ENCODE results near the gene LMO1. TPM values are rescaled to one million over a fixed set of nuclear protein-coding genes. Genes with fewer than 3 reads are reported as not detected.

Gene LMO1
- total and polyA plus RNA-seq, 4 donors = not detected

- H3K4me1 ChIP-seq (ENCODE audit: control insufficient read depth in 4 of 4, insufficient read depth in 4 of 4, low read length in 3 of 4) = no peaks in the 10 kb centered on the region
- no peak overlapping the region for H3K4me3 ChIP-seq (ENCODE audit: low read depth in 1 of 3, low read length in 3 of 3)
- no peaks in the 10 kb centered on the region for H3K36me3 ChIP-seq (ENCODE audit: control insufficient read depth in 4 of 4, insufficient read depth in 3 of 4, low read depth in 1 of 4, low read length in 3 of 4)
- H3K27ac ChIP-seq (ENCODE audit: low read depth in 1 of 2, low read length in 2 of 2) = no peak overlapping the region
- DNase-seq (ENCODE audit: low spot score) = peak; percentile 5
- H3K9me3 ChIP-seq (ENCODE audit: control insufficient read depth in 4 of 4, low read length in 3 of 4) = peaks cover 0 to 5% (median 0%) of the 10 kb centered on the region in 4 donors
- H3K9ac ChIP-seq (ENCODE audit: low read depth in 1 of 2, low read length in 2 of 2) = no peak overlapping the region
- TF ChIP-seq FOXA1 (IDR thresholded peaks at IDR 0.05) (no peak), JUND (IDR thresholded peaks at IDR 0.05) (no peak), EGR1 (IDR thresholded peaks at IDR 0.05; ENCODE audit: low read depth in 2 of 2) (no peak), RXRA (IDR thresholded peaks at IDR 0.05) (no peak), ZBTB33 (IDR thresholded peaks at IDR 0.05) (no peak), RAD21 (IDR thresholded peaks at IDR 0.05) (no peak), CTCF (IDR thresholded peaks at IDR 0.05; ENCODE audit: low read depth, low read length, missing input control) (no peak), GABPA (IDR thresholded peaks at IDR 0.05 in 1 of 2, conservative IDR thresholded peaks at IDR 0.05 in 1 of 2) (no peak), ATF3 (IDR thresholded peaks at IDR 0.05) (no peak), HNF4G (IDR thresholded peaks at IDR 0.05) (no peak), SP1 (IDR thresholded peaks at IDR 0.05) (no peak), NR2F2 (IDR thresholded peaks at IDR 0.05) (no peak), MAX (IDR thresholded peaks at IDR 0.05) (no peak), YY1 (IDR thresholded peaks at IDR 0.05) (no peak), TAF1 (conservative IDR thresholded peaks at IDR 0.05) (no peak), HNF4A (conservative IDR thresholded peaks at IDR 0.05) (no peak), REST (IDR thresholded peaks at IDR 0.05) (no peak), FOXA2 (IDR thresholded peaks at IDR 0.05) (no peak)
- H3K27me3 ChIP-seq (ENCODE audit: control insufficient read depth in 4 of 4, insufficient read depth in 4 of 4, low read length in 3 of 4) = peaks cover 0 to 8% (median 0%) of the 10 kb centered on the region in 4 donors
- 93% methylated on average over 2 of the region's 2 CpGs for WGBS
These were observed 17.6 kb upstream of the LMO1 start for GRCh38 chr11:8281266-8281665.
